ENCODE results near the gene GSC2.

DNA sequence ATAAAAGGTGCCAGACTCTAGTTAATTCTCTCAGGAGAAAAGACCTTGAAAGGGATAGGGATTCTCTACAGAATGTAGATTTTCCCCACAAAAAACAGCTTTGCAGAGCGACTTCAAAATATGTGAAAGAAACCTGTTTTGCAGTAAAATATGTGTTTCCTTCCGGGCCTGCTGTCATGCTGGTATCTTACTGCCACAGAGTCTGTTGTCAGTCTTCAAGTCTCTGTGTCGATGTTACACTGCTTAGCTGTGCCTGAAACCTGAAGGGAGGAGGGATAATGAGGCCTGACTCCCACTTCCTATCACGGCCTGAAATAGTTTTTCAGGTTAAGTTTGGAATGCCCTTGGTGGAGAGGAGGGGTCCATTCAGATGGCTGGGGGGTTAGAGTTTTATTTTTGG is 26.2 kb downstream of the GSC2 start:
- no peak for TF ChIP-seq POLR2A (IDR thresholded peaks at IDR 0.05)
- TF ChIP-seq, protein P1, sequence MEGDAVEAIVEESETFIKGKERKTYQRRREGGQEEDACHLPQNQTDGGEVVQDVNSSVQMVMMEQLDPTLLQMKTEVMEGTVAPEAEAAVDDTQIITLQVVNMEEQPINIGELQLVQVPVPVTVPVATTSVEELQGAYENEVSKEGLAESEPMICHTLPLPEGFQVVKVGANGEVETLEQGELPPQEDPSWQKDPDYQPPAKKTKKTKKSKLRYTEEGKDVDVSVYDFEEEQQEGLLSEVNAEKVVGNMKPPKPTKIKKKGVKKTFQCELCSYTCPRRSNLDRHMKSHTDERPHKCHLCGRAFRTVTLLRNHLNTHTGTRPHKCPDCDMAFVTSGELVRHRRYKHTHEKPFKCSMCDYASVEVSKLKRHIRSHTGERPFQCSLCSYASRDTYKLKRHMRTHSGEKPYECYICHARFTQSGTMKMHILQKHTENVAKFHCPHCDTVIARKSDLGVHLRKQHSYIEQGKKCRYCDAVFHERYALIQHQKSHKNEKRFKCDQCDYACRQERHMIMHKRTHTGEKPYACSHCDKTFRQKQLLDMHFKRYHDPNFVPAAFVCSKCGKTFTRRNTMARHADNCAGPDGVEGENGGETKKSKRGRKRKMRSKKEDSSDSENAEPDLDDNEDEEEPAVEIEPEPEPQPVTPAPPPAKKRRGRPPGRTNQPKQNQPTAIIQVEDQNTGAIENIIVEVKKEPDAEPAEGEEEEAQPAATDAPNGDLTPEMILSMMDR (IDR thresholded peaks at IDR 0.05), result no peak

Measured in adrenal gland (tissue), 5 donors.